Stimulated activated CD4-positive, alpha-beta T cell treated with anti-CD3 and anti-CD28 coated beads, Interleukin-12 subunit alpha, Interleukin-12 subunit beta, amount 100 ng/mL, for 24 hours (primary cell): ENCODE data around the gene LTBP1.
"Not testable (repeated sequence)": the region's sequence is repeated elsewhere in the genome, so short reads cannot be mapped to it uniquely, and the experiment has no call there.

Experiments
- DNase-seq, 2 experiments: peaks; one replicate each; pipeline ENCODE4 v3.0.0-alpha.2; 2020; ENCODE audit warnings: low read depth in 2 of 2

The LTBP1 gene

DNA sequence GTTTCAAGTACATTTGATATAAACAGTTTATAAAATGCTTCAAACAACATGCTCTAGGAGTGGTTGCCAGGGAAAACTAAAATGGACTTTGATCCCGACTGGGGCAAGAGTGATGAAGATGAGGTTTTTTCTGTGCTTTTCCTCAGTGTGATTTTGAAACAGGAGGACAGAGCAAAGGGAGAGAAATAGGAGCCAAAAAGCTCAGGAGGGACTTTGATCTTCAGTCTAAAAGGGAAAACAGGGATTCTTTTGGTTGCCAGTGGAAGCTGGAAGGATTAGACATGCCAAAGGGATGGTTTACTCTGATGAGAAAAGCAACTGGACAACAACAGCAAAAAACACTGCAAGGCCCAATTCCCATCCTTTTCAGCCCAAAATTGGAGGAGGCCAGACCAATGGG, 95.5 kb downstream of the LTBP1 start:
- DNase-seq, result no peak

DNA sequence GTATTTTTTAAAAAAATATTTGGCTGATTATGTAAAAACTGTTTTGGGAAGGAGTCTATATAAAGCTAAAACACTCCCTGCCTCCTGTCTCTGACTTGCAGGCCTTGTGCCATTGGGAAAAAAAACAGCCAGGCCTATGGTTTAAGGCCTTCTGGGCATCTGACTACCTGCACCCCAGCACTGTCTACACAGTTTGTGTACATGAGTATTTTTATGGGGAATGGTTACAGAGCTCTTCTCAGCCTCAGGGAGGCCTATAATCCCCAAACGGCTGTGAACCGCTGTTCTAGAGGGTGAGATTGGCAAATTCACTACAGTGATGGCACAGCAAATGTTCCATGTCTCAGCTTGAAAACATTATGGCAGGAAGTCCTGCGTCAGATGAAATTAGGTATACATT, 96.1 kb downstream of the LTBP1 start:
- DNase-seq, result no peak

DNA sequence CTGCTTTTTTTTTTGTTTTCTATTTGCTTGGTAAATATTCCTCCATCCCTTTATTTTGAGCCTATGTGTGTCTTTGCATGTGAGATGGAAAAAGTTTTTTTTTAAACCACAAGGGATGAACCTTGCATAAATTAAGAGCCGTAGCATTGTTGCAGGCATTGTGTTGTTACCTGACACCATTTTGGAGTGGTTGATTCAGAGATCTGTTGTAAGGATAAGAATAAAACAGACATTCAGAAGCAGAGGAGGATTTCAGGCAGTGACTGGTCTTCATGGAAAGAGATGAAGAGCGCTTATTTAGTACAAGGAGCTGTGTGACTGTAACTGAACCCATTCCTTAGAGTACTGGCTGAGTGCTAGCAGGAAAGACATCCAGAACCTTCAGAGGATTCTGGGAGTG, 101.2 kb downstream of the LTBP1 start:
- DNase-seq, result no peak

GRCh38 chr2:33051586-33052360, 105.0 kb downstream of the LTBP1 start:
- no peak for DNase-seq

GRCh38 chr2:33052361-33052735, 105.6 kb downstream of the LTBP1 start:
- DNase-seq, result no peak

DNA sequence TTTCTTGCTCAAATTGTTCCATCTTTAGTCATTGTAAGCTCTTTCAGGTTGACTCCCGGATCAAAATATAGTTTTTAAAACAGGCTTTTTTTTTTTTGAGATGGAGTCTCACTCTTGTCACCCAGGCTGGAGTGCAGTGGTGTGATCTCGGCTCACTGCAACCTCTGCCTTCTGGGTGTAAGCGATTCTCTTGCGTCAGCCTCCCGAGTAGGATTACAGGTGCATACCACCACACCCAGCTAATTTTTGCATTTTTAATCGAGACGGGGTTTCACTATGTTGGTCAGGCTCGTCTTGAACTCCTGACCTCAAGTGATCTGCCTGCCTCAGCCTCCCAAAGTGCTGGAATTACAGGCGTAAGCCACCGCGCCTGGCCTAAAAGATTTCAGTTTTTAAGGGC, 106.0 kb downstream of the LTBP1 start:
- not testable (repeated sequence) for DNase-seq

DNA sequence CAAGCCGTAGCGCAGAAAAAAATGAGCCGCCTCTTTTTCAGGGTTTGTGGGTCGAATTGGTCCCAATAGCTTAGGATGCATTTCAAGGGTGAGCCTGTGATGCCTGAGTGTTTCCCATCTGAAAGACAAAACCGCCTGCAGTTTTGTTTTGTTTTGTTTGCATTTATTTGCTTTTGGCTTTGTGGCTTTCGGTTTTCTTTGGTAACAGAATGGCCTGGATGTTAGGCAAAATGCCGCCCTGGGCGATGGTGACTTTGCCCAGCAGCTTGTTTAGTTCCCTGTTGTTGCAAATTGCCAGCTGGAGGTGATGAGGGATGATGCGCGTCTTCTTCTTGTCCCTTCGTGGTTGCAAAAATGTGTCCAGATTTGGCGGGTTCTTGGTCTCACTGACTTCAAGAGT, 109.4 kb downstream of the LTBP1 start:
- DNase-seq, result no peak

DNA sequence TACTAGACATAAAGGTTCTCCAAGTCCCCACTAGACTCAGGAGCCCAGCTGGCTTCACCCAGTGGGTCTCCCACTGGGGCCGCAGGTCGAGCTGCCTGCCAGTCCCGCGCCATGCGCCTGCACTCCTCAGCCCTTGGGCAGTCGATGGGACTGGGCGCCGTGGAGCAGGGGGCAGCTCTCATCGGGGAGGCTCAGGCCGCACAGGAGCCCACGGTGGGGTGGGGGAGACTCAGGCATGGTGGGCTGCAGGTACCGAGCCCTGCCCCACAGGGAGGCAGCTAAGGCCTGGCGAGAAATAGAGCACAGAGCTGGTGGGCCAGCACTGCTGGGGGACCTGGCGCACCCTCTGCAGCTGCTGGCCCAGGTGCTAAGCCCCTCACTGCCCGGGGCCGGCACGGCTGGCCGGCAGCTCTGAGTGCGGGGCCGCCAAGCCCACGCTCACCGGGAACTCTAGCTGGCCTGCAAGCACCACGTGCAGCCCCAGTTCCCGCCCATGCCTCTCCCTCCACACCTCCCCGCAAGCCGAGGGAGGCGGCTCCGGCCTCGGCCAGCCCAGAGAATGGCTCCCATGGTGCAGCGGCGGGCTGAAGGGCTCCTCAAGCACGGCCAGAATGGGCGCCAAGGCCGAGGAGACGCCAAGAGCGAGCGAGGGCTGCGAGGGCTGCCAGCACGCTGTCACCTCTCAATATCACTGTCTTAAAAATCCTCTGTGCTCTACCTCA, 110.7 kb downstream of the LTBP1 start:
- DNase-seq, result not testable (repeated sequence)

GRCh38 chr2:33058716-33059470, 112.1 kb downstream of the LTBP1 start:
- no peak for DNase-seq

DNA sequence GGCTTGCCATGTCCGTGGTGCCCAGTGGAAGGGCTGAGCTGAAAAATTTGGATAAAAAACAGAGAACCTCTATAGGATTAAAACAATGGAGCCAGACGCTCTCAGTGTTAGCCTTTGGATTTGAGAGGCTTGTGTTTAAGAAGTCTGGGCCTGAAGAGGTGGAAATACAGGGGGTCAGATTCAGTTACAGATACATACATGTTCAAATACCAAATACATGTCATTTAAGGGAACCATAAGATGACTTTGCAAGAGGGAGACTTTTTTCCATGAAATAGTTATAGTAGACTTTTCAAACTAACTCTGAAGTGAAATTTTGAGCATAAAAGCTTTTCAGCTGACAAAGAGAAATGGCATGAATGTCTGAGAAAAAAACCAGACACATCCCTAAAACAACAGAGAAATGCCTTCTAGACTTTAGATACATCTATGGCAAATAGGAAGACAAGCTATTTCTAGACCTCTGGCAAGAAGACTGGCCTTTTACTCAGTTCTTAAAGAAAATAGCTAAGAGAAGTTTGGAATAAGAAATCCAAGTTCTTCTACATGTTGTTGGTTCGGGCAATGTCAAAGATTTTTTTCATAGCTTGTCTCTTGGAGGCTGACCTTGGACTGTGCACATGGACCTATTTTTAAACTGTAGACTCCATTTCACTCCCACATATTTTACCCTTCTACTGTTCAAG, 112.9 kb downstream of the LTBP1 start:
- DNase-seq, result no peak

GRCh38 chr2:33060405-33060804, 113.7 kb downstream of the LTBP1 start:
- DNase-seq, result no peak

- DNase-seq, result no peak
Measured at GRCh38 chr2:33062665-33063250, 116.0 kb downstream of the LTBP1 start.

- DNase-seq, result no peak
Measured at GRCh38 chr2:33064349-33064801, 117.6 kb downstream of the LTBP1 start.

DNA sequence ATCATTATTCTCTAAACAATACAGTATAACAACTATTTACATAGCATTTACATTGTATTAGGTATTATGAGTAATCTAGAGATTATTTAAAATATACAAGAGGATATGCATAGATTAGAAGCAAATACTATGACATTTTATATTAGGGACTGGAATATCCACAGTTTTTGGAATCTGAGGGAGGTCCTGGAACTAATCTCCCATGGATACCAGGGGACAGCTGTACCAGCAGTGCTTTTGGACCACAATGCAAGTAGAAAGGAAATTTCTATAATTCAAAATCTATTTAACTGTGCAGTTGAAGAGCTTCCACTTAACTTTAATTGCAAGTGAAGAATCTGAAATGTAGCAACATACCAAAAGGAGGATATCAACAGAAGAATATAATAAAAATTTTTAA, 120.8 kb downstream of the LTBP1 start:
- no peak for DNase-seq

DNA sequence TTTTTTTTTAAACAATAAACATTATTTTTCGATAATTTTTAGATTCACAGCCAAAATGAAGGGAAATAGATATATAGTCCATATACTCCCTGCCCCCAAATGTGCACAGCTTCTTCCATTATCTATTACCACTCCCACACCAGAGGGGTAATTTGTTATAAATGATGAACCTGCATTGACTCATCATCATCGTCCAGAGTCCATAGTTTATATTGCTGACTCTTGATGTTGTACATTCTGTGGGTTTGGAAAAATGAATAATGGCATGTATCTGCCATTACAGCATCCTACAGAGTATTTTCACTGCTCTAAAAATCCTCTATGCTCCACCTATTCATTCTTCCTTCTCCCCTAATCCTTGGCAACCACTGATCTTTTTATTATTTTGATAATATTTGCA, 121.5 kb downstream of the LTBP1 start:
- no peak for DNase-seq

DNA sequence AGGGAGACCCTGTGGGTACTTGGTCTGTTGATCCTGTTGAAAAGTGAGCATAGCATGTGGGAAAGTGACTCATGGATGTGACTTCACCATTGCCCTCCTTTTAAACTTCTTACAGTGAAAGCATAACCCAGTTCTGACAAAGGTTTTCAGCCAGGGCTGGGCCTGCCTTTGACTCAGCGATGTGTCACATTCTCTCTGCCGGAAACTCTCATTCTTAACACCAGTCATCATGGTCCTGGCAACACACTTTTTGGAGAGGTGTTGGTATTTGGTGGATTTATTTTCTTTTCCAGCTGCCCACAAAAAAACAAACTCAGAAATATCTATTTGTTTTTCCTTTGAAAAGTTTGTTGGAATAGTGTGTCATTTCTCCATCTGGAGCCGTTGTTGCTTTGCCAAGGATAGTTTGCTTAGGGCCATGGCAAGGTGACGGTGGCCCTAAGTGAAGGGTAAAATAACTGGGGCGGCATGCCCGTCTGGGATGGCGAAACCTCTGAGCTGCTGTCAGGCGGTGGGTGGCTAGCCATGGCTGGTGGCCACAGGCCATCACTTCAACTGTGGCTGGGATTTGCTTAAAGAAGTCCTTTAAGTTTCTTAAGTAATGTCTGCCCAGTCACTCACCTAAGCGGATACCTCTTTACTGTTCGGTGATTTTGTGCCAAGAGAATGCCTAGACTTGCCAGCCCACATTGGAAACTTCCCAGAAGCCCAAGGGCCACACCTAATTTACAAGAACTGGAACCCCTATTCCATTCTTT, 123.3 kb downstream of the LTBP1 start:
- DNase-seq, result peak; percentile 17 to 31

DNA sequence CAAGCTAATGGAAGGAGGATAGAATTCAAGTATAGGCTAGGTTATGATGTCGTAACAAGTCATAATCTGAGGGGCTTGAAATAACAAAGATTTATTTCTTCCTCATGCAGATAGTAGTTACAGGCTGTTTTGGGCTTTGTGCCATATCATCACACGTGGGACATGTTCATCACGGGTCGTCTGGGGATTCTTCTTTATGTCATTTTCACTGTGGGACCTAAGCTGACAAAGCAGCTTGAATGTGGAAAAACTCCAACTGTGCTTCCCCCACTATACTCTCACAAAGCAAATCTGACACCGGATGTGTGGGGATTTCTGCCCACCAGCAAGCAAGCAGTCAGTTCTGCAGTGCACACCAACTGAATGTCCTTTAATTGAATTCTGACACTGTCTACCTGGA, 124.8 kb downstream of the LTBP1 start:
- no peak for DNase-seq

DNA sequence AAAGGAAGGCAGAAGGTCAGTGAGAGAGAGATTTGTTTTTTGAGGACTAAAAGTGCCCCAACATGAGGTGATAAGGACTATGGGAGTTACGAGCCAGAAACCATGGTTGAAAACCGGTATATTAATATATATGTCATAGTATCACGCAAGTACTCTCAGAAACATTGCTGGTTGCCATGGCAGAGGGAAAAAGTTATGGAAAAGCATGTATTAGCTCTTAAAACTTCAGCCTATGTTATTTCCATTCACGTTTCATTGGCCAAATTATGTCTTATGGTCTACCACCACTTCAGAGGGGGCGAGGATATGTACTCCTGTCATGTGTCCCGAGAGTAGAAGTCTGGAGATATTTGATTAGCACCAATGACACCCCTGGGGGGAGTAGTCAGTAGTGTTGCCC, 125.9 kb downstream of the LTBP1 start:
- DNase-seq, result no peak

DNA sequence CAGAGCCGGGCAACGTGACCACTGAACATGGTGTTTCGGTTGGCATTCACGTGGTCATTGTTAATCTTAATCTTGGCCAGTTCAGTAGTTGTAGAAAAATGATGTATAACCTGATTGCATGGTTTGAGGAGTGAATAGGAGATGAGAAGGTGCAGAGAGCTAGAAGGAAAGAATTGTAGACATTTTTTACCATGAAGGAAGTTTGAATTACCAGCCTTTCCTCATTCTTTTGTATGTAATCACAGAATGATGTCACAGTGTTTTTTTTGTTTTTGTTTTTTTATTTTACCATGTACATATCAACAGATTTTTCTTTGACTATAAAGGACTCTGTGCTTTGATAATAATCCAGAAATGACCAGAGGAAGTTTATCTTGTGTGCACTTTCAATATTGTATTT, 126.3 kb downstream of the LTBP1 start:
- no peak for DNase-seq

- DNase-seq, result no peak
Measured at GRCh38 chr2:33074197-33074596, 127.4 kb downstream of the LTBP1 start.

DNA sequence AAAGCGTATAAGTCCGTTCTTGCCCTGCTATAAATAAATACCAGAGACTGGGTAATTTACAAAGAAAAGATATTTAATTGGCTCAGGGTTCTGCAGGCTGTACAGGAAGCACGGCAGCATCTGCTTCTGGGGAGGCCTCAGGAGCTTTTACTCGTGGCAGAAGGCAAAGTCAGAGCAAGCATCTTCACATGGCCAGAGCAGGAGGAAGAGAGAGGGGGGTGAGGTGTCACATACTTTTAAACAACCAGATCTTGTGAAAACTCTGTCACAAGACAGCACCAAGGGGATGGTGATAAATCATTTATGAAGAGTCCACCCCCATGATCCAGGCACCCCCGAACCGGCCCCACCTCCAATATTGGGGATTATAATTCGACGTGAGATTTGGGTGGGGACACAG, 130.6 kb downstream of the LTBP1 start:
- no peak for DNase-seq
